ENCODE results near the gene ANKRD44. TPM values are rescaled to one million over a fixed set of nuclear protein-coding genes. Genes with fewer than 3 reads are reported as not detected.

Gene ANKRD44
- total RNA-seq, 2 experiments from 2014 or later, result 210 to 249 TPM

- peaks cover 39% of the 10 kb centered on the region for H3K36me3 Mint-ChIP-seq
- peaks cover 87% of the 10 kb centered on the region for H3K4me1 Mint-ChIP-seq
Observed at GRCh38 chr2:197261808-197262226, 48.8 kb downstream of the ANKRD44 start.

DNA sequence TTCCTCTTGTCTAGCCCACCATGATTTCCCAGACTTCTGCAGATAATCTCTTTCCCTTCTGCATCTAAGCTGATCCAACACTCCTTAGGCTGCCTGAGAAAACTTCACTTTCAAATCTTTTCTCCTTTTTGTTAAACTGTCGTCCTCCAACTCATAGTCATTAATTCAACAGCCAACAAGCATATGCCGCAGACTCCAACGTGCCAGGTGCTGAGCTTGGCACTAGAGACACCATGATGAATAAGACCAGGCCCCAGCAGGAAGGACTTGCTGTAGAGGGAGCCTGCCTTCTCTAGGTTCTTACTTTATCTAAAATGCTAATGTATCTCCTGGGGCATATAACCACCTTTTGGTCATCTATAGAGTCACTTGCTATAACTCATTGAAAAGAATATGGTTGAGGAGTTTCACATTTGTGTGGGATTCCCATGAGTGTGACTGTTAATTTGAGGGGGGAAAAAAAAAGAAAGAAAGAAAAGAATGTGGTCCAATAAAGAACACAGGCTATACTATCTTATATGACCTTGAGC, 51.0 kb downstream of the ANKRD44 start:
- no peak for DNase-seq
- Mint-ChIP-seq H3K4me1 (peaks cover 85% of the 10 kb centered on the region), H3K4me3 (no peak overlapping the region), H3K9me3 (ENCODE audit: low read depth) (no peaks in the 10 kb centered on the region), H3K36me3 (peaks cover 41% of the 10 kb centered on the region), H3K27me3 (no peaks in the 10 kb centered on the region), H3K27ac (peak overlapping the region; percentile 86)
- CTCF ChIA-PET, result interaction anchor here (0.6 to 1.0 kb wide), 3 partner anchors 9 to 45 kb away, joined by 3 read pairs; no protein-coding TSS in a partner anchor
- ATAC-seq, result no peak

More at GRCh38 chr2:197261808-197262226, 48.8 kb downstream of the ANKRD44 start:
- CTCF ChIA-PET, result interaction anchor here (0.9 to 1.7 kb wide), 6 partner anchors 16 to 65 kb away, joined by 3 to 4 read pairs (median 3); no protein-coding TSS in a partner anchor
- Mint-ChIP-seq H3K27ac (peak overlapping the region; percentile 79), H3K9me3 (ENCODE audit: low read depth) (no peaks in the 10 kb centered on the region), H3K4me3 (peak overlapping the region; percentile 46), H3K27me3 (no peaks in the 10 kb centered on the region)
- no peak for DNase-seq
- ATAC-seq, result no peak

DNA sequence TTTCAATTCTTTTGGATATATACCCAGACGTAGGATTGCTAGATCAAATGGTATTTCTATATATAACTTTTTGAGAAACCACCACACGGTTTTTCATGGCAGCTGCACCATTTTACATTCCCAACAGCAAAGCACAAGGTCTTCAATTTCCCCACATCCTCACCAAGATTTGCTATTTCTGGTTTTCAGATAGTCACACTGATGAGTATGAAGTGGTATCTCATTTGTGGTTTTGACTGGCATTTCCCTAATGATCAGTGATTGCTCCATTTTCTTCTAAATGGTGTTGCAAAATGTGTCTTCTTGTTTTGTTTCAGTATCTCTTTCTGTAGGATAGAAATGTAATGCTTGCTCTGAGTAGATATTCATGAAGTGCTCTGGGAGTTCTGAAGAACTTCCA, 52.0 kb downstream of the ANKRD44 start:
- ATAC-seq, result peak; percentile 1

GRCh38 chr2:197256547-197257170, 53.9 kb downstream of the ANKRD44 start:
- peaks cover 66% of the 10 kb centered on the region for H3K4me1 Mint-ChIP-seq
- H3K36me3 Mint-ChIP-seq, result peaks cover 23% of the 10 kb centered on the region
- H3K4me3 Mint-ChIP-seq, result peak overlapping the region; percentile 73
- DNase-seq (no peak), ATAC-seq (no peak)
- peak overlapping the region; percentile 93 for H3K27ac Mint-ChIP-seq
- no peaks in the 10 kb centered on the region for H3K9me3 Mint-ChIP-seq (ENCODE audit: low read depth)
- CTCF ChIA-PET, result interaction anchor here (0.9 to 3.0 kb wide), 9 partner anchors 8 to 65 kb away, joined by 3 to 17 read pairs (median 5); partner anchors contain the start of gene ANKRD44
- no peaks in the 10 kb centered on the region for H3K27me3 Mint-ChIP-seq

More for the DNA sequence above, 52.0 kb downstream of the ANKRD44 start:
- peak overlapping the region; percentile 86 for H3K27ac Mint-ChIP-seq
- CTCF ChIA-PET, result interaction anchor here (1.0 kb wide), 2 partner anchors 10 to 49 kb away, joined by 3 read pairs; no protein-coding TSS in a partner anchor
- peaks cover 83% of the 10 kb centered on the region for H3K4me1 Mint-ChIP-seq
- no peak for DNase-seq
- peak overlapping the region; percentile 48 for H3K4me3 Mint-ChIP-seq
- H3K36me3 Mint-ChIP-seq, result peaks cover 37% of the 10 kb centered on the region
- no peaks in the 10 kb centered on the region for H3K9me3 Mint-ChIP-seq (ENCODE audit: low read depth)
- no peaks in the 10 kb centered on the region for H3K27me3 Mint-ChIP-seq

- ATAC-seq (no peak), DNase-seq (no peak)
- H3K36me3 Mint-ChIP-seq, result peaks cover 22% of the 10 kb centered on the region
- CTCF ChIA-PET, result interaction anchor here (1.0 to 3.0 kb wide), 10 partner anchors 10 to 62 kb away, joined by 3 to 17 read pairs (median 4); partner anchors contain the start of gene ANKRD44
- peak overlapping the region; percentile 93 for H3K27ac Mint-ChIP-seq
- peaks cover 69% of the 10 kb centered on the region for H3K4me1 Mint-ChIP-seq
- H3K4me3 Mint-ChIP-seq, result peak overlapping the region; percentile 73
- H3K27me3 Mint-ChIP-seq, result no peaks in the 10 kb centered on the region
- no peaks in the 10 kb centered on the region for H3K9me3 Mint-ChIP-seq (ENCODE audit: low read depth)
Observed at GRCh38 chr2:197256021-197256420, 54.6 kb downstream of the ANKRD44 start.

- Mint-ChIP-seq H3K36me3 (peaks cover 21% of the 10 kb centered on the region), H3K27me3 (no peaks in the 10 kb centered on the region), H3K27ac (peak overlapping the region; percentile 93), H3K9me3 (ENCODE audit: low read depth) (no peaks in the 10 kb centered on the region), H3K4me3 (peak overlapping the region; percentile 73), H3K4me1 (peaks cover 71% of the 10 kb centered on the region)
- CTCF ChIA-PET, result interaction anchor here (1.0 to 3.0 kb wide), 9 partner anchors 11 to 62 kb away, joined by 3 to 17 read pairs (median 4); partner anchors contain the start of gene ANKRD44
- DNase-seq (peak; percentile 90), ATAC-seq (peak; percentile 92)
Observed at GRCh38 chr2:197255543-197255942, 55.0 kb downstream of the ANKRD44 start.

- Mint-ChIP-seq H3K4me1 (peaks cover 72% of the 10 kb centered on the region), H3K27ac (peak overlapping the region; percentile 93), H3K9me3 (ENCODE audit: low read depth) (no peaks in the 10 kb centered on the region), H3K36me3 (peaks cover 18% of the 10 kb centered on the region), H3K4me3 (peak overlapping the region; percentile 73), H3K27me3 (no peaks in the 10 kb centered on the region)
- ATAC-seq (peak; percentile 54), DNase-seq (no peak)
- CTCF ChIA-PET, result interaction anchor here (1.0 to 3.0 kb wide), 10 partner anchors 10 to 61 kb away, joined by 3 to 17 read pairs (median 4); partner anchors contain the start of gene ANKRD44
Observed at GRCh38 chr2:197254776-197255530, 55.6 kb downstream of the ANKRD44 start.

DNA sequence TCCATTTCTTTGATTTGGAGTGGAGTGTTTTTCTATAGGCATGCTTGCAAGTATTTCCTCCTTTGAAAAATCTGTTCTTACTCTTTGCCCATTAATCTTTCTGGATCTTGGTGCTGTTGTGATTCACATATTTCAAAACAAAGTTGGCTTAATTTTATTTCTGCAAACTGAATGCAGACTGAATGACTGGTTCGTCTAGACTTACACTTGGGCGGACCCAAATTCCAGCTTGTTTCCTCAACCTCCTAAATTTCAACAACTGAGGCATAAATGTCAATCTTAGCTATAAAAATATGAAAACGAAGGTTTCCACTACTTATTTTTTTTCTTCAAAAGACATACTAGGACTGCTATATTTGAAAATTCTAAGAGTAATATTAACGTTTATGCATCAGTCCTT, 59.0 kb downstream of the ANKRD44 start:
- CTCF ChIA-PET, result no interaction called here
- no peak for DNase-seq
- H3K4me1 Mint-ChIP-seq, result peaks cover 74% of the 10 kb centered on the region
- H3K9me3 Mint-ChIP-seq (ENCODE audit: low read depth), result peaks cover under 1% of the 10 kb centered on the region
- H3K27me3 Mint-ChIP-seq, result no peaks in the 10 kb centered on the region
- no peak overlapping the region for H3K27ac Mint-ChIP-seq
- H3K4me3 Mint-ChIP-seq, result no peak overlapping the region
- peaks cover 25% of the 10 kb centered on the region for H3K36me3 Mint-ChIP-seq
- no peak for ATAC-seq

DNA sequence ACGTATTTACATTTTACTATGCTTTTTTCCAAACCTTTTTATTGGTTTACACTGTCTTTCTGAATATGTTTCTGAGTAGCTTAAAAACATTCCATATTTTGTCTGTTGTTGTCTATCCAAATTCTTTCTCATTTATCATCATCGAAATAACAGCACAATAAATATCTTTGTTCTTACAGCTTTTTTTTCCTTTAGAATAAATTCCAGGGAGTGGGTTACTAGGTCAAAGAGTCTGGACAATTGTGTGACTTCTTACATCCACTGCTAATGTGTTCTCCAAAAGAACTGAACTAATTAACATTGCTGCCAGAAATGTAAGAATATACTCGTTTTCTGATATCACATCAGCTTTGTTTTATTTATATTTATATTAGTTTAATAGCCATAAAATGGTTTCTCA, 59.4 kb downstream of the ANKRD44 start:
- ATAC-seq (no peak), DNase-seq (no peak)
- CTCF ChIA-PET, result interaction anchor here (1.4 kb wide), 1 partner anchor 52 kb away, joined by 3 read pairs; no protein-coding TSS in a partner anchor
- Mint-ChIP-seq H3K27me3 (no peaks in the 10 kb centered on the region), H3K4me3 (no peak overlapping the region), H3K27ac (no peak overlapping the region), H3K9me3 (ENCODE audit: low read depth) (peaks cover 2% of the 10 kb centered on the region), H3K4me1 (peaks cover 74% of the 10 kb centered on the region), H3K36me3 (peaks cover 29% of the 10 kb centered on the region)

DNA sequence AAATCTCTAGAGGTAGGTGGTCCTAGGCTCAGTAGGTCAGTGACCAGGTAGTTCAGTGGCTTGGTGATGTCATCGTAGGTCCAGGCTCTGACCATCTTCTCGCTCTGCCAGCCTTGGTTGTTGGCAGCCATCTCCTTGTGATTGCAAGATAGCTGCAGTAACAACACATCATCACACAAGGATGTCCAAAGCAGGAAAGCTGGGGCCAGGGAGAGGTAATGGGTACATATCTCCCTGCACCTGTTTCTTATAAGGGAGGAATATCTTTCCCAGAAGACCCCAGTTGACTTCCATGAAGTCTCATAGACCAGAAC, 60.5 kb downstream of the ANKRD44 start:
- H3K27me3 Mint-ChIP-seq, result no peaks in the 10 kb centered on the region
- H3K9me3 Mint-ChIP-seq (ENCODE audit: low read depth), result peaks cover 2% of the 10 kb centered on the region
- CTCF ChIA-PET, result interaction anchor here (1.0 to 2.1 kb wide), 4 partner anchors 9 to 137 kb away, joined by 3 to 7 read pairs (median 4); no protein-coding TSS in a partner anchor
- peaks cover 31% of the 10 kb centered on the region for H3K36me3 Mint-ChIP-seq
- peak overlapping the region; percentile 49 for H3K4me3 Mint-ChIP-seq
- ATAC-seq (peak; percentile 14), DNase-seq (no peak)
- peak overlapping the region; percentile 56 for H3K27ac Mint-ChIP-seq
- peaks cover 68% of the 10 kb centered on the region for H3K4me1 Mint-ChIP-seq

- CTCF ChIA-PET, result interaction anchor here (0.9 to 2.1 kb wide), 10 partner anchors 9 to 136 kb away, joined by 3 to 7 read pairs (median 3); no protein-coding TSS in a partner anchor
- H3K27me3 Mint-ChIP-seq, result no peaks in the 10 kb centered on the region
- H3K36me3 Mint-ChIP-seq, result peaks cover 32% of the 10 kb centered on the region
- DNase-seq (no peak), ATAC-seq (peak; percentile 10)
- peaks cover 66% of the 10 kb centered on the region for H3K4me1 Mint-ChIP-seq
- H3K27ac Mint-ChIP-seq, result peak overlapping the region; percentile 70
- peak overlapping the region; percentile 49 for H3K4me3 Mint-ChIP-seq
- H3K9me3 Mint-ChIP-seq (ENCODE audit: low read depth), result peaks cover 2% of the 10 kb centered on the region
Observed at GRCh38 chr2:197249381-197250083, 61.0 kb downstream of the ANKRD44 start.

GRCh38 chr2:197248623-197249022, 62.0 kb downstream of the ANKRD44 start:
- DNase-seq (peak; percentile 77), ATAC-seq (peak; percentile 76)
- CTCF ChIA-PET, result interaction anchor here (0.9 to 2.1 kb wide), 8 partner anchors 8 to 135 kb away, joined by 3 to 7 read pairs (median 3); no protein-coding TSS in a partner anchor
- H3K4me3 Mint-ChIP-seq, result peak overlapping the region; percentile 23
- H3K4me1 Mint-ChIP-seq, result peaks cover 67% of the 10 kb centered on the region
- H3K27me3 Mint-ChIP-seq, result no peaks in the 10 kb centered on the region
- H3K27ac Mint-ChIP-seq, result peak overlapping the region; percentile 70
- peaks cover 2% of the 10 kb centered on the region for H3K9me3 Mint-ChIP-seq (ENCODE audit: low read depth)
- H3K36me3 Mint-ChIP-seq, result peaks cover 40% of the 10 kb centered on the region

Data from activated CD8-positive, alpha-beta memory T cell treated with anti-CD3 and anti-CD28 coated beads, Interleukin-2, amount 10 ng/mL, durations not matched to agents 7 days and 5 days (primary cell).